ENCODE data around the gene ADARB2.

GRCh38 chr10:1242975-1243374, 494.4 kb downstream of the ADARB2 start:
- TF ChIP-seq CTCF (tag by site-specific recombination; IDR thresholded peaks at IDR 0.05) (no peak), KLF1 (tag by site-specific recombination; IDR thresholded peaks at IDR 0.05) (no peak), SP2 (tag by site-specific recombination; IDR thresholded peaks at IDR 0.05) (no peak), ZSCAN23 (tag by site-specific recombination; IDR thresholded peaks at IDR 0.05) (no peak), ZNF747 (tag by site-specific recombination; IDR thresholded peaks at IDR 0.05) (no peak), ZNF2 (tag by site-specific recombination; IDR thresholded peaks at IDR 0.05) (no peak), ZBTB7A (tag by site-specific recombination; IDR thresholded peaks at IDR 0.05; ENCODE audit: low read depth) (no peak), ZNF174 (tag by site-specific recombination; IDR thresholded peaks at IDR 0.05) (no peak)
